Loucy (cell line): Measurements from ENCODE around the gene GNB1.
A peak's percentile ranks its signal among the peaks of the same experiment; 100 is the strongest.
"Not testable (repeated sequence)": the region's sequence is repeated elsewhere in the genome, so short reads cannot be mapped to it uniquely, and the experiment has no call there.

ENCODE experiments used
- H2AFZ ChIP-seq: fragments of 200-600 bp; sonication (generic); 2 replicates; pipeline ENCODE4 v1.6.0; 2016; ENCODE audit warnings: antibody characterized with exemption, mild to moderate bottlenecking, low read length, moderate library complexity
- H3F3A ChIP-seq: fragments of 200-600 bp; 2 replicates; pipeline ENCODE4 v1.6.0; 2016; ENCODE audit warnings: antibody characterized with exemption, low read depth, mild to moderate bottlenecking
- H3K27me3 ChIP-seq: fragments of 200-600 bp; sonication (generic); 2 replicates; pipeline ENCODE4 v1.6.1; 2014; ENCODE audit warnings: low read length, mild to moderate bottlenecking; ENCODE audit not compliant: insufficient read depth, poor library complexity, severe bottlenecking
- H3K36me3 ChIP-seq: fragments of 200-600 bp; sonication (generic); 2 replicates; pipeline ENCODE4 v1.6.1; 2016; ENCODE audit warnings: low read length; ENCODE audit not compliant: insufficient read depth
- H3K4me1 ChIP-seq: fragments of 200-600 bp; sonication (generic); 2 replicates; pipeline ENCODE4 v1.5.1; 2014; ENCODE audit warnings: low read length, mild to moderate bottlenecking; ENCODE audit not compliant: insufficient read depth, poor library complexity, severe bottlenecking
- H3K4me2 ChIP-seq: fragments of 200-600 bp; sonication (generic); 2 replicates; pipeline ENCODE4 v1.6.0; 2014; ENCODE audit warnings: antibody characterized with exemption, low read length, low read depth, mild to moderate bottlenecking; ENCODE audit not compliant: poor library complexity, severe bottlenecking
- H3K4me3 ChIP-seq: fragments of 200-600 bp; sonication (generic); 2 replicates; pipeline ENCODE4 v1.5.1; 2014; ENCODE audit warnings: low read length, mild to moderate bottlenecking, mixed read lengths; ENCODE audit not compliant: poor library complexity, severe bottlenecking
- H3K79me2 ChIP-seq: fragments of 200-600 bp; sonication (generic); 2 replicates; pipeline ENCODE4 v1.6.1; 2014; ENCODE audit warnings: low read length; ENCODE audit not compliant: insufficient read depth
- H3K9ac ChIP-seq: fragments of 200-600 bp; sonication (generic); 2 replicates; pipeline ENCODE4 v1.6.0; 2014; ENCODE audit warnings: mild to moderate bottlenecking, low read depth, low read length, moderate library complexity; ENCODE audit not compliant: poor library complexity, severe bottlenecking
- H3K9me2 ChIP-seq: fragments of 200-600 bp; sonication (generic); replicated peaks from 2 replicates; pipeline ENCODE4 v1.6.1; 2016; ENCODE audit warnings: low read depth, low read length, mixed read lengths
- H3K9me3 ChIP-seq: fragments of 200-600 bp; sonication (generic); 2 replicates; pipeline ENCODE4 v1.6.1; 2014; ENCODE audit warnings: mild to moderate bottlenecking, antibody characterized with exemption, low read length, low read depth; ENCODE audit not compliant: insufficient read depth
- H4K20me1 ChIP-seq: fragments of 200-600 bp; sonication (generic); 2 replicates; pipeline ENCODE4 v1.6.0; 2014; ENCODE audit warnings: antibody characterized with exemption, low read length, mild to moderate bottlenecking; ENCODE audit not compliant: insufficient read depth, poor library complexity, severe bottlenecking
- CTCF ChIP-seq: fragments of 200-600 bp; sonication (generic); conservative IDR thresholded peaks from 2 replicates; pipeline ENCODE4 v1.5.1; 2014; ENCODE audit warnings: mild to moderate bottlenecking, antibody characterized with exemption, low read length
- EZH2phosphoT487 ChIP-seq: fragments of 200-600 bp; IDR thresholded peaks from 2 replicates; pipeline ENCODE4 v1.6.1; 2018; ENCODE audit warnings: antibody characterized with exemption, mild to moderate bottlenecking, moderate library complexity, borderline replicate concordance

GNB1 gene

GRCh38 chr1:1889847-1890505 lies 911 bp downstream of the GNB1 start:
- H3K9me3 ChIP-seq: no peaks in the 10 kb centered on the region
- H3K4me2 ChIP-seq: peak overlapping the region; percentile 96
- no peaks in the 10 kb centered on the region for H3F3A ChIP-seq
- peaks cover 75% of the 10 kb centered on the region for H3K79me2 ChIP-seq
- H3K27me3 ChIP-seq: peaks cover 7% of the 10 kb centered on the region
- no peaks in the 10 kb centered on the region for H3K36me3 ChIP-seq
- H3K4me1 ChIP-seq: peaks cover 51% of the 10 kb centered on the region
- 0 out of 2 replicates have a peak overlapping the region, but pooled peaks have one; percentile 2 for H2AFZ ChIP-seq
- no peak for TF ChIP-seq CTCF
- no peak for TF ChIP-seq EZH2phosphoT487
- no peaks in the 10 kb centered on the region for H3K9me2 ChIP-seq
- H3K9ac ChIP-seq: peak overlapping the region; percentile 97
- peak overlapping the region; percentile 90 for H3K4me3 ChIP-seq
- H4K20me1 ChIP-seq: peaks cover 49% of the 10 kb centered on the region

GRCh38 chr1:1889090-1889750 lies 1.7 kb downstream of the GNB1 start:
- Histone ChIP-seq H3K4me1 (peaks cover 47% of the 10 kb centered on the region), H3K4me3 (peak overlapping the region; percentile 90), H3K79me2 (peaks cover 83% of the 10 kb centered on the region), H2AFZ (no peak overlapping the region), H3K27me3 (peaks cover 7% of the 10 kb centered on the region), H4K20me1 (peaks cover 56% of the 10 kb centered on the region), H3K9me3 (no peaks in the 10 kb centered on the region), H3K9ac (peak overlapping the region; percentile 97), H3K36me3 (no peaks in the 10 kb centered on the region), H3K9me2 (no peaks in the 10 kb centered on the region), H3F3A (no peaks in the 10 kb centered on the region), H3K4me2 (peak overlapping the region; percentile 96)
- no peak for TF ChIP-seq CTCF
- TF ChIP-seq EZH2phosphoT487: no peak

GRCh38 chr1:1883890-1884289 lies 7.0 kb downstream of the GNB1 start:
- not testable (repeated sequence) for H3K36me3 ChIP-seq, H3K9ac ChIP-seq, H3K4me3 ChIP-seq, H3K9me3 ChIP-seq, H3K27me3 ChIP-seq, H2AFZ ChIP-seq, H3F3A ChIP-seq, H3K9me2 ChIP-seq
- Histone ChIP-seq H3K4me2 (peak overlapping the region; percentile 45), H3K4me1 (peaks cover 31% of the 10 kb centered on the region), H4K20me1 (peaks cover 93% of the 10 kb centered on the region), H3K79me2 (peaks cover 100% of the 10 kb centered on the region)
